Measurements from ENCODE around the gene TARS1. TPM values are rescaled to one million over a fixed set of nuclear protein-coding genes. Genes with fewer than 3 reads are reported as not detected.

Gene TARS1
- total RNA-seq, 1 experiment from 2014 or later, result 201 TPM

DNA sequence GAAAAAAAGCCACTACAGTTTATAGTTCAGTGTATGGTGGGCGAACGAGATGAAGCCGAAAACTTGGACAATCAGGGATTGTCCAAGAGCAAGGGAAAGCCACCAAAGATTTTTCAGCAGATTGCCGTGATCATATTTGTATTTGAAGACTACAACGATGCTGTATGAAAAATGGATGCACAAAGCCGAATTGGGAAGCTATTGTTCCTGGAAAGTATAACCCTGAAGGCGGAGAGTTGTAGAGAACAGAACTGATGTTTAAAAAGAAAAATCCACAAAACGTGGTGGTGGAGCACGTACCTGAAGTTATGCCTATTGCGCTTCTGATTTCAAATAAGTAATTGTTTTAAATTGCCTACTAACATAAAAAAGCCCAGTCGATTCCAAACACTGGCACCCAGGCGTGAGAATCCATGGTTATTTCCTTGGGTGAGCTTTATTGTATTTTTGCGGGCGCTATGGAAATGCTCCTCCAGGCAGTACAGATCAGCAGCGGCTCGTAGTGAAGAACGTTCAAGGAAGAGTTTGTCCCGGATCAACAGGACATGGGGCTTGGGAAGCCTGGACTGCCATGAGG is 772 bp upstream of the TARS1 start:
- no peak for DNase-seq
- Mint-ChIP-seq H3K27me3 (ENCODE audit: unreplicated experiment) (no peaks in the 10 kb centered on the region), H3K4me3 (ENCODE audit: low read depth, unreplicated experiment) (no peak overlapping the region), H3K4me1 (ENCODE audit: low read depth, unreplicated experiment) (peaks cover 21% of the 10 kb centered on the region), H3K36me3 (ENCODE audit: insufficient read depth, unreplicated experiment) (peaks cover 21% of the 10 kb centered on the region), H3K27ac (ENCODE audit: unreplicated experiment) (no peak overlapping the region), H3K9me3 (ENCODE audit: low read depth, unreplicated experiment) (no peaks in the 10 kb centered on the region)
- BruUV-seq (replicated peaks), result TSS peak; percentile 85
- intact Hi-C loops (cut with micrococcal nuclease; ENCODE audit: unreplicated experiment), result loop anchor here (10.0 kb wide), 1 partner anchor 1025 kb away; no protein-coding TSS in a partner anchor
- TF ChIP-seq, protein P1, sequence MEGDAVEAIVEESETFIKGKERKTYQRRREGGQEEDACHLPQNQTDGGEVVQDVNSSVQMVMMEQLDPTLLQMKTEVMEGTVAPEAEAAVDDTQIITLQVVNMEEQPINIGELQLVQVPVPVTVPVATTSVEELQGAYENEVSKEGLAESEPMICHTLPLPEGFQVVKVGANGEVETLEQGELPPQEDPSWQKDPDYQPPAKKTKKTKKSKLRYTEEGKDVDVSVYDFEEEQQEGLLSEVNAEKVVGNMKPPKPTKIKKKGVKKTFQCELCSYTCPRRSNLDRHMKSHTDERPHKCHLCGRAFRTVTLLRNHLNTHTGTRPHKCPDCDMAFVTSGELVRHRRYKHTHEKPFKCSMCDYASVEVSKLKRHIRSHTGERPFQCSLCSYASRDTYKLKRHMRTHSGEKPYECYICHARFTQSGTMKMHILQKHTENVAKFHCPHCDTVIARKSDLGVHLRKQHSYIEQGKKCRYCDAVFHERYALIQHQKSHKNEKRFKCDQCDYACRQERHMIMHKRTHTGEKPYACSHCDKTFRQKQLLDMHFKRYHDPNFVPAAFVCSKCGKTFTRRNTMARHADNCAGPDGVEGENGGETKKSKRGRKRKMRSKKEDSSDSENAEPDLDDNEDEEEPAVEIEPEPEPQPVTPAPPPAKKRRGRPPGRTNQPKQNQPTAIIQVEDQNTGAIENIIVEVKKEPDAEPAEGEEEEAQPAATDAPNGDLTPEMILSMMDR (IDR thresholded peaks at IDR 0.05; ENCODE audit: unreplicated experiment), result no peak
- CTCF ChIA-PET, result interaction anchor here (0.5 kb wide), 1 partner anchor 11 kb away, joined by 3 read pairs; no protein-coding TSS in a partner anchor

DNA sequence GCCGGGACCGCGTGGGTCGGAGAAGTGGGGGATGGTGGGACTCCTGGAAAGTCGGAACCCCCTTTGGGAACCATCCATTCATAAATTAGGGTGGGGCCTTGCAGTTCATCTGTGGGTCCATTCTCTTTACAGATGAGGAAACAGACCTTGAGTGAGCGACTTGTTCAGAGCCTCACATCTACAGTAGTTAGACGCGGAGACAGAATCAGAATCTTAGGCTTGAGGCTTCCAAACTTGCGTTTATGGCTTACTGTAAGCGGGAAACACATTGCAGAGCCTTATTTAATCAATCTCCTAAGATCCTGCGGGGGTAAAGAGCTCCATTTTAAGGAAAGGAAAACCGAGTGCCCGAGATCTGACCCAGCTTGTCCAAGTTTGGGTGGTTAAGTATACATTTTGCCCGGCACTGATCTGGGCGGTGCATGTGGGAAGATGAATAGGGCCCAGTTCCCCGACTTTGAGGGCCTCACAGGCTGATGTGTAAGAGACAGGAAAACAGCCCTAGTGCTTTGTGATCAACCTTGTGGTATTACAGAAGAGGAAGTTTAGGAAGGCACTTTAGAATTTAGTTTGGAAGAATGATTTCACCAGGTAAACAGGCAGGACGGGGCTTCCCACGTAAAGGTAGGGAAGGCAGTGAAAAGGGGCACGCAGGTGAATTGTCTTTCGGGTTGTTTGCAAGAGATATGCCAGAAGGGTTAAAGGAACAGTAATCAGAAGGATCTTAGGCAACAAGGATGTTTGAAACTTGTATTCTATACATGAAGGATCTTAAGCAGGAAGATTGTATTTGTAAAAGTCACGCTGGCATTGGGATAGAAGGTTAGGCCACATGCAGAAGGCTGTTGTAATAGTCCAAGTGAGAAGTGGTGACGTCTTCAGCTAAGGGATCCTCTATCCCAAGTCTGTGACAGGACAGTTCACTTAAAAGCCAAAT is 744 bp downstream of the TARS1 start:
- peaks cover 32% of the 10 kb centered on the region for H3K36me3 Mint-ChIP-seq (ENCODE audit: insufficient read depth, unreplicated experiment)
- TSS peak; percentile 63 for BruUV-seq (replicated peaks)
- CTCF ChIA-PET, result interaction anchor here (0.7 kb wide), 2 partner anchors 599 to 1054 kb away, joined by 3 to 4 read pairs; no protein-coding TSS in a partner anchor
- peak; percentile 15 for DNase-seq
- TF ChIP-seq, protein P1 (IDR thresholded peaks at IDR 0.05; ENCODE audit: unreplicated experiment), result no peak
- peaks cover 27% of the 10 kb centered on the region for H3K4me1 Mint-ChIP-seq (ENCODE audit: low read depth, unreplicated experiment)
- H3K9me3 Mint-ChIP-seq (ENCODE audit: low read depth, unreplicated experiment), result no peaks in the 10 kb centered on the region
- H3K27me3 Mint-ChIP-seq (ENCODE audit: unreplicated experiment), result no peaks in the 10 kb centered on the region
- intact Hi-C loops (cut with micrococcal nuclease; ENCODE audit: unreplicated experiment), result loop anchor here (10.0 kb wide), 1 partner anchor 1023 kb away; no protein-coding TSS in a partner anchor
- no peak overlapping the region for H3K27ac Mint-ChIP-seq (ENCODE audit: unreplicated experiment)
- H3K4me3 Mint-ChIP-seq (ENCODE audit: low read depth, unreplicated experiment), result no peak overlapping the region

DNA sequence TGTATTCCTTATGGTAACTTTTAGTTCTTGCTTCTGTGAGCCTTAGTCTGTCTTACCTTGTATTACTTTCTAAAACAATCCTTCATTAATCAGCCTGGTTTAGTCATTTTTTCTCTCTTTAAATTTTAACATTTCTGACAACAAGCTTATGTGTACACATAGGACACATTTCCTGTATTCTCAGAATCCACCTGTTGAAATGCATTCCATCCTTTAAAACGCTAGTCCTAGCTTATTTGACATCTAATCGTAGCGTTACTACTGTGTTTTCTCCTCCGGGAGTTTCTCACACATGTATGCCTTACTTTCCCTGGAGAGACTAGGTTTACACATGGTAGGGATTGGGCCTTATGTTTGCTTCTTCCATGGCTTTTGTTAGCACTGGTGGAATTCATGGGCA is 3.8 kb downstream of the TARS1 start:
- intact Hi-C loops (cut with micrococcal nuclease; ENCODE audit: unreplicated experiment), result loop anchor here (10.0 kb wide), 1 partner anchor 1020 kb away; no protein-coding TSS in a partner anchor
- H3K4me3 Mint-ChIP-seq (ENCODE audit: low read depth, unreplicated experiment), result peak overlapping the region; percentile 30

DNA sequence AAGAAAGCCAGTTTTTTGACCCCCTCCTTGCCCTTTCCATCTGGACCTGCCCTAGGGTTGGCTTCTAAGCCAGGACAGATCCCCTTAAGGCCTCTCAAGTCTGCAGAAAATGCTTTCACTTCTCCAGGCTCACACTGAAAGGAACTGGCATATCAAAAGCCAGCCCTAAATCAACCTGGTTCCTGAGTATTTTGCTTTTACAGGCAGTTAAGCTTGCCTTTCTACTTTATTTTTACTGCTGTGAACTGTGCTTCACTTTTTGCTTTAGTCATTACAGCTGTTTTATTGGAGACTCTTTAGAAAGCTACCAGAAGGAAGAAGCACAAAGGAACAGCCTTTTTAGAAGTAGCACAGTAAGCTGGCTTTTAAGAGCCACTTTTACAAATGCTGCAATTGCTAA is 5.0 kb downstream of the TARS1 start:
- Mint-ChIP-seq H3K27me3 (ENCODE audit: unreplicated experiment) (no peaks in the 10 kb centered on the region), H3K4me1 (ENCODE audit: low read depth, unreplicated experiment) (peaks cover 33% of the 10 kb centered on the region), H3K36me3 (ENCODE audit: insufficient read depth, unreplicated experiment) (peaks cover 45% of the 10 kb centered on the region), H3K27ac (ENCODE audit: unreplicated experiment) (no peak overlapping the region), H3K9me3 (ENCODE audit: low read depth, unreplicated experiment) (no peaks in the 10 kb centered on the region), H3K4me3 (ENCODE audit: low read depth, unreplicated experiment) (no peak overlapping the region)
- DNase-seq, result no peak
- TF ChIP-seq, protein P1 (IDR thresholded peaks at IDR 0.05; ENCODE audit: unreplicated experiment), result no peak
- no TSS peak for BruUV-seq (replicated peaks)
- CTCF ChIA-PET, result no interaction called here
- intact Hi-C loops (cut with micrococcal nuclease; ENCODE audit: unreplicated experiment), result loop anchor here (10.0 kb wide), 1 partner anchor 1019 kb away; no protein-coding TSS in a partner anchor

More for the DNA sequence above, 3.8 kb downstream of the TARS1 start:
- CTCF ChIA-PET, result no interaction called here
- H3K4me1 Mint-ChIP-seq (ENCODE audit: low read depth, unreplicated experiment), result peaks cover 33% of the 10 kb centered on the region
- TF ChIP-seq, protein P1 (IDR thresholded peaks at IDR 0.05; ENCODE audit: unreplicated experiment), result no peak
- peak overlapping the region; percentile 44 for H3K27ac Mint-ChIP-seq (ENCODE audit: unreplicated experiment)
- no TSS peak for BruUV-seq (replicated peaks)
- H3K9me3 Mint-ChIP-seq (ENCODE audit: low read depth, unreplicated experiment), result no peaks in the 10 kb centered on the region
- no peak for DNase-seq
- H3K36me3 Mint-ChIP-seq (ENCODE audit: insufficient read depth, unreplicated experiment), result peaks cover 43% of the 10 kb centered on the region
- no peaks in the 10 kb centered on the region for H3K27me3 Mint-ChIP-seq (ENCODE audit: unreplicated experiment)
